Frontal cortex (tissue), 4 donors: Measurements from ENCODE around the gene KIAA1671. TPM values are rescaled to one million over a fixed set of nuclear protein-coding genes. Genes with fewer than 3 reads are reported as not detected.
"Not testable (repeated sequence)": the region's sequence is repeated elsewhere in the genome, so short reads cannot be mapped to it uniquely, and the experiment has no call there.

Experiments
- DNase-seq, 2 donors: peaks; one replicate each; pipeline ENCODE4 v3.0.0; 2012; ENCODE audit warnings: low spot score in 2 of 2
- FAIRE-seq: peaks from 2 replicates; lab custom pipeline; 2012; peaks lifted over from hg19 to GRCh38; lab: Jason Lieb, UNC
- total RNA-seq: library from RNA; depleted of rRNA; stranded (reverse); fragments of >200 nt; gene quantifications from one replicate; pipeline ENCODE4 v1.2.3, GENCODE V29; 2014
- donor health status: control.
- donor health status: control.
- donor health status: control.

KIAA1671 gene
- total RNA-seq, result 4.1 TPM

GRCh38 chr22:24951942-24952836 lies at the start of gene KIAA1671:
Gene KIAA1671, plus strand, starts transcription at chr22:24952716. Its CDS starts 75,284 bp downstream, at chr22:25028000.
- DNase-seq (peak; percentile 94 to 97), FAIRE-seq (no peak)

- FAIRE-seq, result no peak
- DNase-seq, result no peak
Measured at GRCh38 chr22:24905909-24906308, 46.6 kb upstream of the KIAA1671 start.

GRCh38 chr22:24907101-24907500 lies 45.4 kb upstream of the KIAA1671 start:
- not testable (repeated sequence) for FAIRE-seq, DNase-seq

GRCh38 chr22:24920029-24920428 lies 32.5 kb upstream of the KIAA1671 start:
- no peak for DNase-seq
- no peak for FAIRE-seq

DNA sequence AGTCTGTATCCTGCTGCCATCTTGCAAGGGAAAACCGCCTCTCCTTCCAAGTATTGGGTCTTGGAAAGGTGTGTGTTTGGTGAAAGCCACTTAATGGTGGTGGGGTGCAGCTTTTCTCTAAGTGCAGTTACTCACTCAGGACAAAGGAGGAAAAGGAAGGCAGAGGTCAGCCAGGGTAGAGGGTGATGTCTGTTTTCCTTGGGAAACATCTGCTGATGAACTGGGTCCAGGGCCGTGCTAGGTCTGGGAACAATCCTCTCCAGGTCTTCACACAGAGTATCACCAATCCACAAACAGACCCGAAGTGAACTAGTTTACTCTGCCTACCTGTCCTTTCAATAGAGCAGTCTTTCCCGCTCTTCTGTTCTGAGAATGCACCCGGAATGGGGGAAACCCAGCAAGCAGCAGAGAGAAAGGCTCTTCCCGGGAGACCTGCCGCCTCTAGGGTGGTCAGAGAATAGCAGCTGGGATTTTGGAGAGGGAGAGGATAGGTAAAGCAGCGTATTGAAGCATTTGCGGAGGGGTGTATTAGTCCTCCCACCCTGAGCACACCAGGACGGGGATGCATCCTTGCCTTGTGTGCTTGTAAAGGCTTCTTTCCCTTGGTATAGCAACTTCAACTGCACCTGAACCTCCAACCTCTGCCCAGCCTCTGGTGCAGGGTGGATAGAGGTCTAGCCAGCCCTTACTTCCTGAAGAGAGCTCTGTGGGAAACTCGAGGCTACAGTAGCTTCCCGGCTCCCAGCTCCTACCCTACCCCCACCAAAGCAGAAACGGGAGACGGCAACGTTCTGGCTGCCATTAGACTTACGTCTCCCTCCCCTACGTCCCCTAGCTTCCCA lies 26.7 kb upstream of the KIAA1671 start:
- FAIRE-seq (no peak), DNase-seq (no peak)

DNA sequence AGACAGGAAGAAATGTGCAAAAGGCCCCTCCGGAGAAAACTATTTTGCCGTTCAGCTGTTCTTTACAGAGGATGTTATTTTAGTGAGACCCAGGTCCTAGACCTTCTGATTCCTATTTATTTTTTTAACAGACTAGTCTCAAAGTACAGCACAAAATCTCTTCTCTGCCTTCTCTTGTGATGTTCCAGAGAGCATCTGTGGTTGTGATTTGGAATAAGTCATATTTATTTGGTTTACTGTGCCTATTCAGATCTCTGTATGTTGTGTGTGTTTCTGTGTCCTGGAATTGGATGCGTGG lies 26.1 kb upstream of the KIAA1671 start:
- no peak for DNase-seq
- no peak for FAIRE-seq

DNA sequence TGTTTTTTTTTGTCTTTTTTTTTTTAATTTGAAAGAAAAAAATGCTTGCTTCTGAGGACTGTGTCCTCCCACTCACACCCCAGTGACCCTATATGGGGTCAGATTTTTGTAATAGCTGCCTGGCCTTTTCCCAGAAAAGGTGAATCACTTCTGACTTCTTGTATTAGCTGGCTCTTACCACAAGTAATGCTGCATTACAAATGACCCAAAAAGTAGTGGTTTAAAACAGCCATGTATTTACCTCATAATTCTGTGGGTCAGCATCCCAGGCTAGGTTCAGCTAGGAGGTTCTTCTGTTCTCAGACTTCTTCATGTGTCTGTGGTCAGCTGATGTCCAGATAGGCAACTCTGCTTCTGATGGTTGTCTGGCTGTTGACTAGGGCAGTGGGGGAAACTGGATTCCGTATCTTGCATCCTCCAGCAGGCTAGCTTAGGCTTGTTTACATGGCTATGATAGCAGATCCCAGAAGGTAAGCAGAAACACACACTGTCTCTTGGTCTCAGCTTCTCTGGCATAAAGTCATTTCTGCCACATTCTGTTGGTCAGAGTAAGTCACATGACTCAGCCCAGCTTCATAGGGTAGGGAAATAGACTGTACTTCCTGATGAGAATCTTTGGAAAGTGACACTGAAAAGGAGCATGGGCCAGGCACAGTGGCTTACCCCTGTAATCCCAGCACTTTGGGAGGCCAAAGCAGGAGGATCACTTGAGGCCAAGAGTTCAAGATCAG lies 25.5 kb upstream of the KIAA1671 start:
- no peak for FAIRE-seq
- no peak for DNase-seq

DNA sequence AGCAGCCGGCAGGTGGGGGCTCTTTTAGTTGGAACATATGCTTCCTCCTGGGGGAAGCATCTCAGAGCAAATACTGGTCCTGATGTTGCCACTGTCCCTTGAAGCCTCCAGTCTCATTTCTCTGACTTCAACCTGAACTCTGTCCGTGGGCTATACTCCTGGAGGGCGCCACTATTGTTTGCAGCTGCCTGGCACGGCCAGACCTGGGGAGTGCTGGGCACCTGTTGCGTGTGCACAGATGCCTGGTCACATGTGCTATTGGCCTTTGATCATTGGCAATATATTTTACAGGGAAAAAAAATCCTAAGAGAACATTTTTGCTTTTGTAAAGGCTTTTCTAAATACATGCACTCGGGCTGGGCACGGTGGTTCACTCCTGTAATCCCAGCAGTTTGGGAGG lies 24.2 kb upstream of the KIAA1671 start:
- FAIRE-seq, result no peak
- DNase-seq, result no peak

DNA sequence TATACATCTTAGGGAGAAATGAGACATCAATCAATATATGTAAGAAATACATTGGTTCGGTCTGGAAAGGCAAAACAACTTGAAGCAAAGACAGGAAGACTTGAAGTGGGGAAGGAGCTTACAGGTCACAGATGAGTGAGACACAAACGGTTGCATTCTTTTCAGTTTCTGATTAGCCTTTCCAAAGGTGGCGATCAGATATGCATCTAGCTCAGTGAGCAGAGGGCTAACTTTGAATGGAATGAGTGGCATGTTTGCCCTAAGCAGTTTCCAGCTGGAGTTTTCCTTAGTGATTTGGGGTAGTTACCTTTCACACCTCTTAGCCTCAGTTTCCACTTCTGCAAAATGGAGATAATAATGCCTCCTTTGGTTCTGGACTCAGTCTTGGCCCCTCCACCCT lies 21.8 kb upstream of the KIAA1671 start:
- DNase-seq, result no peak
- no peak for FAIRE-seq

- DNase-seq (no peak), FAIRE-seq (no peak)
Measured at GRCh38 chr22:24935771-24936483, 16.6 kb upstream of the KIAA1671 start.

DNA sequence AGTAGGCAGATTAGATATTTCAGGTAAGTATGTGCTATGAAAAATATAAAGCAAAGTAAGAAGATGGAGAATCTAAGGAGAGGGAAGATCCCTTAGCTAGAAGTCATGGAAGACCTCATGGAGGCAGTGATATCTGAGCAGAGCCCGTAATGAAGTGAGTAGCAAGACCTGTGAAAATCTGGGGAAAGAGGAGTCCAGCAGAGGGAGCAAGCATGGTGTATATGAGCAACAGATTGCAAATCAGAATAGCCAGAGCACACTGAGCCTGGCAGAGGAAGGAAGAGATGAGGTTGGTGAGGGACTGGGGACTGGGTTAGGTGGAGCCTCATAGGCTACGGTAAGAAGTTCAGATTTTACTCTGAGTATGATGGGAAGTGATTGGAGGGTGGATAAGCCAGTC lies 15.4 kb upstream of the KIAA1671 start:
- no peak for DNase-seq
- no peak for FAIRE-seq

- FAIRE-seq, result no peak
Measured at GRCh38 chr22:24938741-24939341, 13.7 kb upstream of the KIAA1671 start.

GRCh38 chr22:24942301-24942700 lies 10.2 kb upstream of the KIAA1671 start:
- DNase-seq (no peak), FAIRE-seq (no peak)

More at GRCh38 chr22:24938741-24939341, 13.7 kb upstream of the KIAA1671 start:
- peak in 1 of 2 donors; percentile 60 for DNase-seq

- no peak for DNase-seq
- FAIRE-seq, result no peak
Measured at GRCh38 chr22:24944217-24944937, 8.1 kb upstream of the KIAA1671 start.

GRCh38 chr22:24945430-24945829 lies 7.1 kb upstream of the KIAA1671 start:
- no peak for FAIRE-seq

GRCh38 chr22:24947383-24947782 lies 5.1 kb upstream of the KIAA1671 start:
- DNase-seq (no peak), FAIRE-seq (no peak)

More at GRCh38 chr22:24945430-24945829, 7.1 kb upstream of the KIAA1671 start:
- no peak for DNase-seq

DNA sequence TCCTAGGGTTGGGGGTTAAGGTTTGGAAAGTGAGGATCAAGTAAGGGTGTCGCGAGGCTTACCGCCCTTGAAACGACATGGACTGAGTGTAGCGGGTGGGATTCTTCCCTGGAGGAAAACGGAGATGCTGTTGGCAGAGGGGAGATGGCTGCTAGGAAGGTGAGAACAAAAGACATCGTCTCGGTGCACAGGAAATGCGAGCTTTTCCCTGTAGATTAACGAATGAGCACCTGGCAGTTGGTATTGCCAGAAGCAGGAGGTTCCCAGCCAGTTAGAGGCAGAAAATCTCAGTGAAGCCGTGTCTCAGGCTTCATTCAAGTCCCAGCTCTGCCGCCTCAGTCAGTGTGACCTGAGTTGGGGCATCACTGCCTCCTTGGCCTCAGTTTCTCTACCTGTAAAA lies 4.6 kb upstream of the KIAA1671 start:
- no peak for FAIRE-seq

GRCh38 chr22:24948356-24949202 lies 3.9 kb upstream of the KIAA1671 start:
- FAIRE-seq, result no peak
- DNase-seq, result no peak

More for the DNA sequence above, 4.6 kb upstream of the KIAA1671 start:
- DNase-seq, result no peak
